ENCODE results near the gene MEX3A. TPM values are rescaled to one million over a fixed set of nuclear protein-coding genes. Genes with fewer than 3 reads are reported as not detected.

The MEX3A gene
- polyA plus RNA-seq, 2 of the 4 experiments (the other 2 are of a cell fraction), result 1.8 to 4.9 TPM

- no peak for TF ChIP-seq KDM1A (IDR thresholded peaks at IDR 0.05; ENCODE audit: low read depth)
- peak; percentile 58; the same call in 1 of the 2 replicates for TF ChIP-seq GATA3 (IDR thresholded peaks at IDR 0.05; ENCODE audit: borderline replicate concordance)
- no peak for TF ChIP-seq MAZ (IDR thresholded peaks at IDR 0.05; ENCODE audit: borderline replicate concordance, low read depth, low read length)
Observed at GRCh38 chr1:156129687-156130577, 47.7 kb upstream of the MEX3A start (continued).

- H3K9me3 ChIP-seq, result no peaks in the 10 kb centered on the region
- DNase-seq (ENCODE audit: low read depth in 1 of 2, low spot score in 1 of 2), result no peak
- ATAC-seq, result no peak
- POLR2A ChIA-PET, result interaction anchor here (0.6 to 6.1 kb wide), 7 partner anchors 10 to 190 kb away, joined by 3 to 108 read pairs (median 11); partner anchors contain the start of genes LMNA, PMF1 and SLC25A44
- TF ChIP-seq ZC3H11A (IDR thresholded peaks at IDR 0.05), result no peak
- TF ChIP-seq FOSB (CRISPR knock-in tag; IDR thresholded peaks at IDR 0.05), result peak; percentile 72; the same call in 1 of the 2 replicates
- H3K27ac ChIP-seq, result peak overlapping the region; percentile 95 to 98
- peak overlapping the region; percentile 91 for H3K4me2 ChIP-seq
- peaks cover 67% of the 10 kb centered on the region for H3K4me1 ChIP-seq
- H3K4me3 ChIP-seq, result no peak overlapping the region
- CTCF ChIA-PET, result interaction anchor here (0.9 to 54.8 kb wide), 16 partner anchors 9 to 191 kb away, joined by 3 to 2239 read pairs (median 8); partner anchors contain the start of genes BGLAP, LMNA, MEX3A and SLC25A44
- no peak for FAIRE-seq
- WGBS (ENCODE audit: missing lambda C conversion rate), result 42% methylated on average over 8 of the region's 8 CpGs
Observed at GRCh38 chr1:156128654-156129597, 46.7 kb upstream of the MEX3A start.

GRCh38 chr1:156128308-156128653 is 46.0 kb upstream of the MEX3A start:
- CTCF ChIA-PET, result interaction anchor here (0.9 to 54.8 kb wide), 9 partner anchors 11 to 190 kb away, joined by 3 to 2239 read pairs (median 10); partner anchors contain the start of genes BGLAP, LMNA, MEX3A and SLC25A44
- no peak overlapping the region for H3K4me3 ChIP-seq
- TF ChIP-seq CTCF (IDR thresholded peaks at IDR 0.05) (no peak), EHF (CRISPR knock-in tag; IDR thresholded peaks at IDR 0.05) (no peak), RNF2 (IDR thresholded peaks at IDR 0.05; ENCODE audit: borderline replicate concordance, low read depth) (no peak), POLR2AphosphoS2 (conservative IDR thresholded peaks at IDR 0.05; ENCODE audit: low read length) (peak; percentile 38; the same call in 1 of the 2 replicates), SREBF2 (IDR thresholded peaks at IDR 0.05) (no peak)
- 54% methylated on average over 2 of the region's 2 CpGs for WGBS (ENCODE audit: missing lambda C conversion rate)
- DNase-seq (ENCODE audit: low read depth in 1 of 2, low spot score in 1 of 2) (no peak), FAIRE-seq (no peak), ATAC-seq (no peak)
- peak overlapping the region; percentile 91 for H3K4me2 ChIP-seq
- H3K4me1 ChIP-seq, result peaks cover 71% of the 10 kb centered on the region
- POLR2A ChIA-PET, result interaction anchor here (1.2 to 6.1 kb wide), 4 partner anchors 13 to 66 kb away, joined by 5 to 108 read pairs (median 32); partner anchors contain the start of genes LMNA and SLC25A44
- peak overlapping the region; percentile 95 to 98 for H3K27ac ChIP-seq
- no peaks in the 10 kb centered on the region for H3K9me3 ChIP-seq

DNA sequence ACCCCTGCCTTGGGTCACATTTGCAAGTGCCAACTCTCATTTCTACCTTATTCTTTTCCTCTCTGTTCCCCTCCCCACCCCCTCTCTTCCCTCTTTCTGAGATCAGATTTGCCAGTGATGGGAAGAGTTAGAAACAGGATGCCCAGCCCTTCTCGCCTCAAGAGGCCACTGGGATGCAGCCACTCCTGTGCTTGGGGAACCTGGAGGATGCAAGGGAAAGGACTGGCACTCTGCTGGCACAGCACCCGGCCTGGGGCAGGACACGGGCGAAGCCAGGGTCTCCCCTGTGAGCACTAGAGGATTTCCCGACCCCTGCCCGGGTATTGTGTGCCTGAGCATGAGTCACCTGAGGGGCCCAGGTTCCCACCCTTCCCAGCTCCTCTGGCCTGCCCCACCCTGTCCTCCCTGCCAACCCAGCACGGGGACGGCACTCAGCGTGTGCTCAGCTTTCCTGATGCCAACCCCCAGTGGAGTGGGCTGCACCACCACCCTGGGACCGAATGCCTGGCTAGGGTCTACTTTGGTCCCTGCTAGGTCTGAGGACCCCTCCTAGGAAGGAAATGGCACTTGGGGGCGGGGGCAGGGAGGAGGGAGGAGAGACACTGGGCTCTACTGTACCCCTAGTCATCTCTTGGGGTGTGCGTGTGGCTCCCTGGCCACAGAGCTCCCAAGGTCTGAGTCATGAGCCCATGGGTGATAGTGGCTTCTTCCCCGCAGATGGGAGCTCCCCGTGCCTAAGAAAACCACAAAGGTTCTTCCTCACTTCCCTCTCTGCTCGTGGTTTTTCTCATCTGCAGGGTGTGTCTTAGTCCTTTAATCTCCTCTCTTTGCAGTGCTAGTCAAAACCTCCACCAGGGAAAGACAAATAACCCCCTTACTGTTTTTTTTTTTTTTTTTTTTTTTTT is 44.6 kb upstream of the MEX3A start:
- CTCF ChIA-PET, result interaction anchor here (0.7 to 54.8 kb wide), 11 partner anchors 9 to 255 kb away, joined by 3 to 2239 read pairs (median 4); partner anchors contain the start of genes BGLAP, LMNA and MEX3A
- POLR2A ChIA-PET, result interaction anchor here (0.5 to 6.1 kb wide), 12 partner anchors 8 to 252 kb away, joined by 3 to 108 read pairs (median 5); partner anchors contain the start of genes LMNA and MEX3A
- Histone ChIP-seq H3K4me2 (peak overlapping the region; percentile 91), H3K4me3 (peak overlapping the region; percentile 22), H3K9me3 (no peaks in the 10 kb centered on the region), H3K27ac (peak overlapping the region; percentile 95 to 98), H3K4me1 (peaks cover 85% of the 10 kb centered on the region)
- ATAC-seq (peak; percentile 4 to 32), DNase-seq (ENCODE audit: low read depth in 1 of 2, low spot score in 1 of 2) (peak in 1 of 2 experiments; percentile 77), FAIRE-seq (no peak)
- 0% methylated on average over 7 of the region's 15 CpGs for WGBS (ENCODE audit: missing lambda C conversion rate)
- TF ChIP-seq CHD4 (IDR thresholded peaks at IDR 0.05; ENCODE audit: borderline replicate concordance) (no peak), ZNF302 (CRISPR knock-in tag; IDR thresholded peaks at IDR 0.05) (no peak), ESRRA (IDR thresholded peaks at IDR 0.05; ENCODE audit: borderline replicate concordance, low read length) (no peak), FOSB (CRISPR knock-in tag; IDR thresholded peaks at IDR 0.05) (no peak), CBX8 (IDR thresholded peaks at IDR 0.05) (no peak), MAX (IDR thresholded peaks at IDR 0.05) (no peak; the same call in none of the 2 replicates), JUNB (IDR thresholded peaks at IDR 0.05) (no peak), PBX3 (IDR thresholded peaks at IDR 0.05) (no peak), CEBPB (IDR thresholded peaks at IDR 0.05) (no peak), MYC (IDR thresholded peaks at IDR 0.05; ENCODE audit: borderline replicate concordance, low read length) (peak; percentile 52; the same call in 1 of the 2 replicates), CBX2 (IDR thresholded peaks at IDR 0.05; ENCODE audit: borderline replicate concordance, low read depth) (no peak), ELK1 (IDR thresholded peaks at IDR 0.05; ENCODE audit: low read depth, low read length) (no peak), RNF2 (IDR thresholded peaks at IDR 0.05; ENCODE audit: borderline replicate concordance, low read depth) (no peak), MAZ (IDR thresholded peaks at IDR 0.05; ENCODE audit: borderline replicate concordance, low read depth, low read length) (no peak)

All from A549 (cell line).